Neural progenitor cell (in vitro differentiated cells): ENCODE measurements around the gene ILDR2. TPM values are rescaled to one million over a fixed set of nuclear protein-coding genes. Genes with fewer than 3 reads are reported as not detected.

Experiments used
- DNase-seq: peaks from one replicate; pipeline ENCODE4 v3.0.0-alpha.2; 2016; ENCODE audit warnings: low spot score
- H2AFZ ChIP-seq: fragments of 200-600 bp; sonication (generic); replicated peaks from 2 replicates; pipeline ENCODE4 v1.6.1; 2016; ENCODE audit warnings: antibody characterized with exemption
- H3F3A ChIP-seq: fragments of 200-600 bp; sonication (generic); 2 replicates; pipeline ENCODE4 v1.6.1; 2016; ENCODE audit warnings: antibody characterized with exemption, low read depth
- H3K27ac ChIP-seq: fragments of 200-600 bp; sonication (generic); 2 replicates; pipeline ENCODE4 v1.5.1; 2016; ENCODE audit warnings: mild to moderate bottlenecking
- H3K27me3 ChIP-seq: fragments of 200-600 bp; sonication (generic); 2 replicates; pipeline ENCODE4 v1.6.1; 2016; ENCODE audit warnings: mild to moderate bottlenecking, moderate library complexity
- H3K36me3 ChIP-seq: fragments of 200-600 bp; sonication (generic); 2 replicates; pipeline ENCODE4 v1.5.1; 2016
- H3K4me1 ChIP-seq: fragments of 200-600 bp; sonication (generic); 2 replicates; pipeline ENCODE4 v1.6.1; 2016; ENCODE audit warnings: mixed run types
- H3K4me2 ChIP-seq: fragments of 200-600 bp; sonication (generic); 2 replicates; pipeline ENCODE4 v1.6.1; 2016
- H3K4me3 ChIP-seq: fragments of 200-600 bp; sonication (generic); 2 replicates; pipeline ENCODE4 v1.5.1; 2016
- H3K79me2 ChIP-seq: fragments of 200-600 bp; sonication (generic); 2 replicates; pipeline ENCODE4 v1.6.1; 2016; ENCODE audit warnings: low read depth
- H3K9ac ChIP-seq: fragments of 200-600 bp; sonication (generic); 2 replicates; pipeline ENCODE4 v1.6.1; 2016
- H3K9me3 ChIP-seq: fragments of 200-600 bp; sonication (generic); 2 replicates; pipeline ENCODE4 v1.5.1; 2016; ENCODE audit warnings: low read depth
- H4K20me1 ChIP-seq: fragments of 200-600 bp; sonication (generic); 2 replicates; pipeline ENCODE4 v1.6.1; 2016; ENCODE audit warnings: low read depth
- H3K27ac Mint-ChIP-seq: 3 replicates; pipeline ENCODE4 v1.8.0; 2021; ENCODE audit warnings: mixed read lengths
- H3K27me3 Mint-ChIP-seq: 2 replicates; pipeline ENCODE4 v1.8.0; 2022; ENCODE audit warnings: low read depth, mild to moderate bottlenecking, inconsistent platforms, moderate library complexity, mixed read lengths; ENCODE audit not compliant: insufficient read depth
- H3K36me3 Mint-ChIP-seq: 3 replicates; pipeline ENCODE4 v1.8.0; 2021; ENCODE audit warnings: mixed read lengths
- H3K4me1 Mint-ChIP-seq: 3 replicates; pipeline ENCODE4 v1.8.0; 2021; ENCODE audit warnings: mixed read lengths
- H3K4me3 Mint-ChIP-seq: 3 replicates; pipeline ENCODE4 v1.8.0; 2021; ENCODE audit warnings: mild to moderate bottlenecking, moderate library complexity, mixed read lengths
- H3K9me3 Mint-ChIP-seq: 3 replicates; pipeline ENCODE4 v1.8.0; 2020; ENCODE audit warnings: mixed read lengths
- CTCF ChIP-seq: fragments of 200-600 bp; sonication (generic); IDR thresholded peaks from 2 replicates; pipeline ENCODE4 v1.5.1; 2017; ENCODE audit warnings: antibody characterized with exemption, mild to moderate bottlenecking
- EZH2 ChIP-seq: fragments of 200-600 bp; sonication (generic); IDR thresholded peaks from 2 replicates; pipeline ENCODE4 v1.6.1; 2017; ENCODE audit warnings: antibody characterized with exemption, mild to moderate bottlenecking, moderate library complexity
- EZH2phosphoT487 ChIP-seq: fragments of 200-600 bp; sonication (generic); IDR thresholded peaks from 2 replicates; pipeline ENCODE4 v1.6.1; 2017; ENCODE audit warnings: antibody characterized with exemption
- total RNA-seq: library from RNA; depleted of rRNA; stranded (reverse); fragments of >200 nt; gene quantifications from 2 replicates; pipeline ENCODE4 v1.2.3, GENCODE V29; 2015; ENCODE audit warnings: low replicate concordance

Gene ILDR2
- total RNA-seq, 1 donor from 2014 or later = 42.1 TPM

DNA sequence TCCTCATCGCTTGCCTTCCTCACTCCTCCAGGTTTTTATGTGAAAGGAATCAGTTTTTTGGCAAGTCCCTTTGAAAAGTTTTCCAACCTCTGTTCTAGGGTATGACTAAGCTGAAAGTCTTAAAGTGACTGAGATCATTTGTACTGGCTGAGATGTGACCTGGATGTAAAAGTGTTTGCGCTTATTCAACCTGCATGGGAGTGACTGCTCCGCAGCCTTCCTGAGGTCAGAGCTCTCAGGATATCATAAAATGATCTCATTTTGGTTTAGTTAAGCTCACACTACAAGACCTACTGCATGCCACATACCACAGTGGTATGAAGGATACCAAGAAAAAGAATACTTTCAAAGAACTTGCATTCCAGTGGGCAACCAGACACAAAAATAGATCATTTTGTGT lies 69.4 kb downstream of the ILDR2 start:
- peaks cover 40% of the 10 kb centered on the region for H3K36me3 Mint-ChIP-seq
- Histone ChIP-seq H3F3A (no peaks in the 10 kb centered on the region), H3K27me3 (no peaks in the 10 kb centered on the region), H3K79me2 (no peaks in the 10 kb centered on the region), H3K4me1 (no peaks in the 10 kb centered on the region), H3K36me3 (no peaks in the 10 kb centered on the region), H3K4me3 (no peak overlapping the region), H3K4me2 (no peak overlapping the region), H3K9me3 (peaks cover 4% of the 10 kb centered on the region), H4K20me1 (no peaks in the 10 kb centered on the region), H2AFZ (no peak overlapping the region), H3K9ac (no peak overlapping the region), H3K27ac (no peak overlapping the region)
- no peak for TF ChIP-seq CTCF
- peaks cover 2% of the 10 kb centered on the region for H3K27me3 Mint-ChIP-seq
- H3K4me1 Mint-ChIP-seq = peaks cover 5% of the 10 kb centered on the region
- no peak for DNase-seq
- H3K4me3 Mint-ChIP-seq = no peak overlapping the region
- no peak overlapping the region for H3K27ac Mint-ChIP-seq
- peaks cover 2% of the 10 kb centered on the region for H3K9me3 Mint-ChIP-seq

DNA sequence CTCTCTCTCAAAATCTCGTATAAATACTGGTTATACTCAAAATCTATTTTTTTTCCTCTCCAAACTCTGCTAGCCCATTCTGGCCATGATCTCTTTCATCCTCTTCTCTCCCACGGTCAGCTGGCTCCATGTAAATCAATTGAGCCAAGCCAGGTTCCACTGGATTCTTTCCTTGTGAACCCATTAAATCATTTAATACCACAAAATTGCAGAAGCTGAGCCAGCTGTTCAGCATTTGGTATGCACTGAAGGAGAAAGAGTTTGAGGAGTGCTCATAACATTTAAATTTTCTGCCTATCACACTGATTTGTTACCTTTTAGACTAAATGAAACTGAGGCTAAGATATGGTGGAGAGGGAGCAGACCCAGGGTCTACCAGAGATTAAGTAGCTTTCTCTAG lies 70.2 kb downstream of the ILDR2 start:
- Mint-ChIP-seq H3K27ac (no peak overlapping the region), H3K27me3 (no peaks in the 10 kb centered on the region), H3K4me1 (peaks cover 5% of the 10 kb centered on the region), H3K36me3 (peaks cover 35% of the 10 kb centered on the region), H3K9me3 (peaks cover under 1% of the 10 kb centered on the region), H3K4me3 (no peak overlapping the region)
- Histone ChIP-seq H3K4me2 (no peak overlapping the region), H3K79me2 (no peaks in the 10 kb centered on the region), H3K27ac (no peak overlapping the region), H3K9me3 (no peaks in the 10 kb centered on the region), H3K27me3 (no peaks in the 10 kb centered on the region), H3K9ac (no peak overlapping the region), H2AFZ (no peak overlapping the region), H3K4me3 (no peak overlapping the region), H4K20me1 (no peaks in the 10 kb centered on the region), H3K4me1 (no peaks in the 10 kb centered on the region), H3F3A (no peaks in the 10 kb centered on the region), H3K36me3 (no peaks in the 10 kb centered on the region)
- DNase-seq = no peak
- TF ChIP-seq EZH2 (no peak), CTCF (no peak), EZH2phosphoT487 (no peak)

- TF ChIP-seq CTCF (no peak), EZH2 (no peak)
- H3K27me3 ChIP-seq = no peaks in the 10 kb centered on the region
- no peak for DNase-seq
- no peaks in the 10 kb centered on the region for H3K36me3 ChIP-seq
- H3K9me3 ChIP-seq = no peaks in the 10 kb centered on the region
- H3K36me3 Mint-ChIP-seq = peaks cover 38% of the 10 kb centered on the region
- no peak overlapping the region for H3K9ac ChIP-seq
- no peaks in the 10 kb centered on the region for H4K20me1 ChIP-seq
- H3K4me1 ChIP-seq = no peaks in the 10 kb centered on the region
- H3K27ac Mint-ChIP-seq = no peak overlapping the region
- H3K4me3 Mint-ChIP-seq = no peak overlapping the region
- H3F3A ChIP-seq = no peaks in the 10 kb centered on the region
- no peak overlapping the region for H3K4me2 ChIP-seq
- H3K27me3 Mint-ChIP-seq = no peaks in the 10 kb centered on the region
- H2AFZ ChIP-seq = no peak overlapping the region
- no peak overlapping the region for H3K27ac ChIP-seq
- no peaks in the 10 kb centered on the region for H3K79me2 ChIP-seq
- H3K4me1 Mint-ChIP-seq = peaks cover 5% of the 10 kb centered on the region
- peaks cover 9% of the 10 kb centered on the region for H3K9me3 Mint-ChIP-seq
- no peak overlapping the region for H3K4me3 ChIP-seq
These were observed 72.1 kb downstream of the ILDR2 start for GRCh38 chr1:166903232-166903631.

DNA sequence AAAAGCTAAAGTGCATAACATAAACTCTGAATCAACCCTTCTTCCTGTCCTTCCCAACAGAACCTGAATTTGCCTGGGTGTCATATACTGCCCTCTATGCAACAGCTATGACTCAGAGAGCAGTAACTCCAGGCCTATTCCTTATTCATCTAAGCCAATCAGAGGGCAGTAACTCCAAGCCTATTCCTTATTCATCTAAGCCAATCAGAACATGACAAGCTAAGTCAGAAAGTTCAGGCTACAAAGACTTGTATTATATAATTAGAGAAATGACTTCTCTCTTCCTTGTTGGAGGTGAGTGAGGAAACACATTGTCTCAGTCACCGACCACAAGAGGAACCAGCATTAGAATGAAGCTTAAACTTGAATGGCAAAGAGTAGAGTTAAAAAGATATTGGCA lies 73.1 kb downstream of the ILDR2 start:
- H3K27ac ChIP-seq = no peak overlapping the region
- no peaks in the 10 kb centered on the region for H3K27me3 ChIP-seq
- no peaks in the 10 kb centered on the region for H3F3A ChIP-seq
- no peaks in the 10 kb centered on the region for H3K36me3 ChIP-seq
- H3K4me3 ChIP-seq = no peak overlapping the region
- Mint-ChIP-seq H3K4me1 (peaks cover 5% of the 10 kb centered on the region), H3K9me3 (peaks cover 17% of the 10 kb centered on the region), H3K27ac (no peak overlapping the region), H3K27me3 (no peaks in the 10 kb centered on the region), H3K4me3 (no peak overlapping the region), H3K36me3 (peaks cover 34% of the 10 kb centered on the region)
- no peaks in the 10 kb centered on the region for H3K79me2 ChIP-seq
- no peaks in the 10 kb centered on the region for H4K20me1 ChIP-seq
- no peak overlapping the region for H3K4me2 ChIP-seq
- no peak for DNase-seq
- TF ChIP-seq EZH2 = no peak
- TF ChIP-seq EZH2phosphoT487 = no peak
- no peak for TF ChIP-seq CTCF
- H2AFZ ChIP-seq = no peak overlapping the region
- H3K9ac ChIP-seq = no peak overlapping the region
- no peaks in the 10 kb centered on the region for H3K9me3 ChIP-seq
- no peaks in the 10 kb centered on the region for H3K4me1 ChIP-seq
